Measurements from ENCODE around the gene RNF17.
"Not testable (repeated sequence)": the region's sequence is repeated elsewhere in the genome, so short reads cannot be mapped to it uniquely, and the experiment has no call there.

Gene RNF17

GRCh38 chr13:24763596-24764275, at the start of gene RNF17:
Gene RNF17 (plus strand): TSS chr13:24764169. CDS start chr13:24764204, 35 bp downstream.
- no peak for DNase-seq (ENCODE audit: low spot score)

GRCh38 chr13:24716011-24716410, 48.0 kb upstream of the RNF17 start:
- DNase-seq (ENCODE audit: low spot score): no peak

GRCh38 chr13:24716446-24716845, 47.5 kb upstream of the RNF17 start:
- DNase-seq (ENCODE audit: low spot score): no peak

GRCh38 chr13:24717217-24717616, 46.8 kb upstream of the RNF17 start:
- DNase-seq (ENCODE audit: low spot score): no peak

- DNase-seq (ENCODE audit: low spot score): no peak
Measured at GRCh38 chr13:24718192-24718965, 45.6 kb upstream of the RNF17 start.

- no peak for DNase-seq (ENCODE audit: low spot score)
Measured at GRCh38 chr13:24719139-24719538, 44.8 kb upstream of the RNF17 start.

GRCh38 chr13:24723206-24723605, 40.8 kb upstream of the RNF17 start:
- DNase-seq (ENCODE audit: low spot score): no peak

GRCh38 chr13:24724714-24725113, 39.3 kb upstream of the RNF17 start:
- no peak for DNase-seq (ENCODE audit: low spot score)

- DNase-seq (ENCODE audit: low spot score): no peak
Measured at GRCh38 chr13:24725379-24725778, 38.6 kb upstream of the RNF17 start.

- DNase-seq (ENCODE audit: low spot score): no peak
Measured at GRCh38 chr13:24727731-24728601, 36.0 kb upstream of the RNF17 start.

GRCh38 chr13:24730873-24731567, 32.9 kb upstream of the RNF17 start:
- not testable (repeated sequence) for DNase-seq (ENCODE audit: low spot score)

- DNase-seq (ENCODE audit: low spot score): no peak
Measured at GRCh38 chr13:24734950-24735349, 29.0 kb upstream of the RNF17 start.

GRCh38 chr13:24737042-24737441, 26.9 kb upstream of the RNF17 start:
- DNase-seq (ENCODE audit: low spot score): no peak

- no peak for DNase-seq (ENCODE audit: low spot score)
Measured at GRCh38 chr13:24738366-24738847, 25.6 kb upstream of the RNF17 start.

- no peak for DNase-seq (ENCODE audit: low spot score)
Measured at GRCh38 chr13:24740014-24740890, 23.7 kb upstream of the RNF17 start.

- DNase-seq (ENCODE audit: low spot score): no peak
Measured at GRCh38 chr13:24741016-24741662, 22.8 kb upstream of the RNF17 start.

GRCh38 chr13:24741791-24742190, 22.2 kb upstream of the RNF17 start:
- no peak for DNase-seq (ENCODE audit: low spot score)

GRCh38 chr13:24742294-24742693, 21.7 kb upstream of the RNF17 start:
- DNase-seq (ENCODE audit: low spot score): no peak

GRCh38 chr13:24742977-24743376, 21.0 kb upstream of the RNF17 start:
- DNase-seq (ENCODE audit: low spot score): no peak

- DNase-seq (ENCODE audit: low spot score): no peak
Measured at GRCh38 chr13:24744247-24744646, 19.7 kb upstream of the RNF17 start.

All from left forelimb (tissue), 1 donor.